Measurements from ENCODE around the gene ADH6. TPM values are rescaled to one million over a fixed set of nuclear protein-coding genes. Genes with fewer than 3 reads are reported as not detected.
A peak's percentile ranks its signal among the peaks of the same experiment; 100 is the strongest.

The ADH6 gene
- total and polyA plus RNA-seq, 2 of the 13 experiments (the other 11 are each of a cell fraction or from before 2014, with no cell fraction given), result 39.8 to 73.9 TPM

DNA sequence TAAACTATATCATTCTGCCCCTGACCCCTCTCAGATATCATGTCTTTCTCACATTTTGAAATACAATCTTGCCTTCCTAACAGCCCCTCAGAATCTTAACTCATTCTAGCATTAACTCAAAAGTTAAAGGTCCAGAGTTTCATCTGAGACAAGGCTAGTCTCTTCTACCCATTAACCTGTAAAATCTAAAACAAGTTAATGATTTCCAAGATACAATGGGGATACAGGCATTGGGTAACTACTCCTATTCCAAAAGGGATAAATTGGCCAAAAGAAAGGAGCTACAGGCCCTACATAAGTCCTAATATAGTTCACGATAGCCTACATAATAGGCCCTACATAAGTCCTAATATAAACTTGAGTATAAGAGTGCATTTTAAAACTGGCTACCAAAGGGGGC lies 18.9 kb downstream of the ADH6 start (continued):
- TF ChIP-seq HNF1A (IDR thresholded peaks at IDR 0.05; ENCODE audit: low read depth), result peak; percentile 77
- TF ChIP-seq HNF1A (CRISPR knock-in tag; IDR thresholded peaks at IDR 0.05; ENCODE audit: borderline replicate concordance), result no peak; the same call in 1 of the 2 replicates
- peak; percentile 28; the same call in 1 of the 2 replicates for TF ChIP-seq ZMYM4 (CRISPR knock-in tag; IDR thresholded peaks at IDR 0.05)
- no peak for TF ChIP-seq NCOR1 (IDR thresholded peaks at IDR 0.05; ENCODE audit: borderline replicate concordance, low read length)
- no peak for TF ChIP-seq ZSCAN30 (CRISPR knock-in tag; IDR thresholded peaks at IDR 0.05)
- no peak for TF ChIP-seq ZNF782 (CRISPR knock-in tag; IDR thresholded peaks at IDR 0.05; ENCODE audit: borderline replicate concordance)
- no peak for TF ChIP-seq SKI (IDR thresholded peaks at IDR 0.05; ENCODE audit: partially characterized antibody)
- TF ChIP-seq ZNF567 (CRISPR knock-in tag; IDR thresholded peaks at IDR 0.05; ENCODE audit: borderline replicate concordance), result no peak

DNA sequence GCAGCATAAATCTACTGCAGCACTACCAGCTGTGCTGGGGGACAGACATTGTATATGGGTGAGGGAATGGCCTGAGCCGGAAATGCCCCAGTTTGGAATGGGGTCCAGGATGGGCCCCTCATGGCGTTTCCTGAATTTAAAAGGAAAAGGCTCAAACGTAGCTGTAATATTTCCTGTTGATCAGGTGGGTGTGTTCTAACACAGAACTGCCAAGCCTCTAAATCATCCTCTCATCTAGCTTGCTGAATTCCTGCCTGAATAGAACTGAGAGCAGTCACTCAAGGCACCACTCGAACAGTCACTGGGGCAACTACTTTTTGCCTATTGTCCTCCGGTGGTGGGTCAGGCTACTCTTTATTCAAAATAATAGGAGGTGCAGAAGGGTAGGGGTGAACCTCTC lies 28.7 kb downstream of the ADH6 start:
- no peaks in the 10 kb centered on the region for H3K36me3 ChIP-seq (replicated peaks in 1 of 2; ENCODE audit: control insufficient read depth in 1 of 2, insufficient read depth in 2 of 2, low read length in 2 of 2)
- no peak overlapping the region for H3K9ac ChIP-seq (ENCODE audit: insufficient read depth, low read depth, low read length)
- ChIA-PET CTCF (ENCODE audit: low intra/inter-chr PET ratio, low total read pairs) (no interaction called here), POLR2A (interaction anchor here (0.6 kb wide), 1 partner anchor 266 kb away, joined by 4 read pairs; no protein-coding TSS in a partner anchor)
- no peaks in the 10 kb centered on the region for H3K79me2 ChIP-seq (ENCODE audit: insufficient read depth, low read length)
- H3K9me3 ChIP-seq (ENCODE audit: low read length), result peaks cover 13% of the 10 kb centered on the region
- no peak for FAIRE-seq
- no peaks in the 10 kb centered on the region for H4K20me1 ChIP-seq (ENCODE audit: insufficient read depth, low read length)
- no peak overlapping the region for H3K4me3 ChIP-seq (replicated peaks in 1 of 3; ENCODE audit: insufficient read depth in 1 of 3, low read depth in 2 of 3, low read length in 3 of 3)
- DNase-seq (ENCODE audit: low spot score), result no peak
- H2AFZ ChIP-seq (ENCODE audit: low read length), result no peak overlapping the region
- no peaks in the 10 kb centered on the region for H3K27me3 ChIP-seq (ENCODE audit: control insufficient read depth in 1 of 2, insufficient read depth in 2 of 2, low read length in 2 of 2)
- H3K4me1 ChIP-seq (ENCODE audit: insufficient read depth, low read length), result no peaks in the 10 kb centered on the region
- H3K27ac ChIP-seq (ENCODE audit: extremely low read length, insufficient read depth, low read length), result no peak overlapping the region
- in situ Hi-C loops (cut with HindIII; ENCODE audit: extremely low pct_ligation_motif_present, low pct_unique_long_range_greater_than_20kb) (no loop called here), intact Hi-C loops (cut with micrococcal nuclease; ENCODE audit: unreplicated experiment) (no loop called here)
- BruUV-seq (replicated peaks), result no TSS peak
- no peak for ATAC-seq
- H3K4me2 ChIP-seq (ENCODE audit: low read depth, low read length), result no peak overlapping the region
- WGBS (ENCODE audit: low lambda C conversion rate), result 79% methylated on average over 5 of the region's 5 CpGs
- TF ChIP-seq IKZF5 (CRISPR knock-in tag; IDR thresholded peaks at IDR 0.05) (no peak), GPN1 (CRISPR knock-in tag; IDR thresholded peaks at IDR 0.05; ENCODE audit: borderline replicate concordance) (no peak), ZNF276 (CRISPR knock-in tag; IDR thresholded peaks at IDR 0.05; ENCODE audit: low read depth) (no peak), SMAD3 (CRISPR knock-in tag; IDR thresholded peaks at IDR 0.05) (no peak), GLI4 (CRISPR knock-in tag; IDR thresholded peaks at IDR 0.05; ENCODE audit: borderline replicate concordance) (no peak), ZSCAN25 (CRISPR knock-in tag; IDR thresholded peaks at IDR 0.05) (no peak), TFAP4 (IDR thresholded peaks at IDR 0.05; ENCODE audit: borderline replicate concordance, low read depth) (no peak)

All from HepG2 (cell line).